HG03159 (cell line): ENCODE results near the gene DOCK4.

ENCODE experiments used
- ATAC-seq: cut with Tn5 transposase; IDR thresholded peaks from one replicate; pipeline ENCODE4 v1.9.1; 2021; ENCODE audit warnings: mild to moderate bottlenecking, moderate library complexity; ENCODE audit not compliant: unreplicated experiment

DOCK4 gene

GRCh38 chr7:111872450-111873325, 333.5 kb downstream of the DOCK4 start:
- no peak for ATAC-seq

- no peak for ATAC-seq
Measured at GRCh38 chr7:111871283-111871682, 334.9 kb downstream of the DOCK4 start.

GRCh38 chr7:111869280-111869679, 336.9 kb downstream of the DOCK4 start:
- ATAC-seq: no peak

GRCh38 chr7:111867348-111867931, 338.8 kb downstream of the DOCK4 start:
- no peak for ATAC-seq

DNA sequence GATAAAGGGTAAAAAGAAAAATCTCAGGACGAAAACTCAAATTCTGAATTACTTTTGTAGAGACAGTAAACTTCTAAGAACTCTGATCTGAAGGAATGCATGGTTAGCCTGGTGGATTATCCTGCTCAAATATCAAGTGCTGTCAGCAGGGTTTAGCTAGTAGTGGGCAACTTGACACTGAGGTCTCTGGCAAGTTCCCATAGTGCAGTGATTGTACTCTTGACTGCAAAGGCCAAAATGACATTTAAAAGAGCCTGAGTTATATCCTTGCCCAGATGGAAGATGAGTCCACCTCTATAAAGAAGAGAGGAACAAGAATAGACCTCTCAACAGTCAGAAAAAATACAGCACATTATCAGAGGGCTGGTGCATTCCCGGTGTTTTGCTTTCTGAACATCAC, 339.4 kb downstream of the DOCK4 start:
- ATAC-seq: no peak

- ATAC-seq: no peak
Measured at GRCh38 chr7:111865430-111865829, 340.8 kb downstream of the DOCK4 start.

GRCh38 chr7:111864291-111864976, 341.8 kb downstream of the DOCK4 start:
- ATAC-seq: no peak

DNA sequence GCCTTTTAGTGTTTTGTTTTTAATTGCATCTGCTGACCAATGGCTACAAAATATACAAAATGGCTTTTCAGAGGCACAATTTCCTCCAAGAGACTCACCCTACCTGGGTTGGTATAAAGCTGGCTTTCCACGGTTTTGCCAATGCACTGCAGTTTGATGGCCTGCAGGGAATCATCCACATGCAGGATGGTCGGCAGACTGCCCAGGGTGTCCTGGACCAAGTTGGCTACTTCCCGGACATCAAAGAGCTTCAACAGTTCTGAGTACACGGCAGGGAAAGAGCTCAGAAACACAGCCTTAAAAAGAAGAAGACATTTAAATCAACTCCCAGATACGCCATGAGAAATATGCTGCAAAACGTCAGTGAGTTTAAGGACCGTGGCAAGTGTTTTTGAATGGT, 342.9 kb downstream of the DOCK4 start:
- no peak for ATAC-seq

GRCh38 chr7:111860248-111860647, 346.0 kb downstream of the DOCK4 start:
- ATAC-seq: no peak

GRCh38 chr7:111858331-111858730, 347.9 kb downstream of the DOCK4 start:
- ATAC-seq: no peak

DNA sequence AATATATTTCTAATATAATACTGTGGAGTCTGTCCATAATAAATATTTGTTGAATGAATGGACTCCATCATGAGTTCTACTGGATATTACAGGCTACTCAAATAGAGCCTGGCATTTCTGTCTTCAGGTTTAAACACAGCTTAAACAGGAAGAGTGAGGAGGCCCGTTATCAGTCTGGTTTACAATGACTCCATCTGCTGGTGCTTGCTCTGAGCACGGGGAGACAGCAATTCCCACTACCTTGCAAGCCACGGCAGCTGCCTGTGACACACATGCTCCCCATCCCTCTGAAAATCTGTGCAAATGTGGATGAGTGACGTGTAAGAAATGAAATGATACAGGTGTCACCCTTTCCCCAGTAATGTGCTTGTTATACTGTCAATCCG, 350.4 kb downstream of the DOCK4 start:
- no peak for ATAC-seq

- peak; percentile 83 for ATAC-seq
Measured at GRCh38 chr7:111855161-111855841, 350.9 kb downstream of the DOCK4 start.

GRCh38 chr7:111853201-111853990, 352.8 kb downstream of the DOCK4 start:
- ATAC-seq: no peak

- no peak for ATAC-seq
Measured at GRCh38 chr7:111852081-111852480, 354.1 kb downstream of the DOCK4 start.

DNA sequence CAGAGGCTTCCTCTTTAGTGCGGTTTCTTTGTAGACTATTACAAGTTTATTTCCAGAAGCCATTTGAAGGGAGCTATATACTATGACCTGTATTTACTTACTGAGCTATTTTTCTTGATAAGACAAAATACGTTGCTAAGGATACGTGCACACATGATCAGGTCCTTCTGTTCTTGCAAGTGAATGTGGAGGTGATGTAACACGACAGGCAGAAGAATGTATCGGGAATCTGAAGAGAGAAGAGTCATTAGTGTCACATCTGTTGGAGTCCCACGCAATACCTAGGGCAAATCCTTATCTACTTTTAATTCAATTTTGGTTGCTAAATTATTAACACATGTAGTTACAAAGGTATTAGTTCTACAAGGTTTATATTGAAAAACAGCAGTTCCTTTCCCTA, 359.3 kb downstream of the DOCK4 start:
- no peak for ATAC-seq

DNA sequence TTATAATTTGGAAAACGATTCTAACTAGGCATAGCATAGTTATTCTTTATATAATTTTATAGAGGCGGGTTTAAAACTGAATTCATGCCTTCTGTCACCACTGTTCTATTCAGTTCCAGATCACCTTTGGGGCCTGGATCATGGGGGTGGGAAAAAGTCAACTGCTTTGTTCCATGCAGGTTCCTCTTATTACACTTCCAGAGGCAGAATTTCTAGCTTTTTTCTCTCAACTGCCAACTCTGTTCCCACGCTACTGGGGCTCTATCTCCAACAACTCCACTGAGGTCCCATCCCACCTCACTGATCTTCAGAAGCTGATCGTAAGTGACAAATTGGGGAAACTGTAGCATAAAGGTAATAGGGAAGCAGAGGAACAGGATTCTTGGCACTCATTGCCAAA, 360.3 kb downstream of the DOCK4 start:
- no peak for ATAC-seq

GRCh38 chr7:111844904-111845671, 361.1 kb downstream of the DOCK4 start:
- ATAC-seq: no peak

DNA sequence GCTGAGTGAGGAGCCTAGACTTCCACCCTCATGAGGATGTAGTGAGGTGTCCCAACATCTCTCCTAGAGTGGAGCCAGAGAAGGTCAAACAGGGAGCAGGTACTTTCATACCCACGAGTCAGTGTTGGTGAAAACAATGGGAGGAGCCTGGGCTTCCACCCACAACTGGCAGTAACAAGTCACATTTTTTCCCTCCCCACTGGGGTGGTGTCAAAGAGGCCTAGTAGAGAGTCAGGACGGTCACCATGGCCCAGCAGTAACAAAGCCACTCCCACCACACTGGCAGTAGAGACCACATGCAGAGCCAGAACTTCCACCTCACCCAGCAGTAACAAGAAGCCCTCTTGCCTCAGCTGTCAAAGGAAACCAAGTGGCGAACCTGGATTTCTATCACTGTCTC, 363.7 kb downstream of the DOCK4 start:
- no peak for ATAC-seq

GRCh38 chr7:111841596-111842205, 364.5 kb downstream of the DOCK4 start:
- no peak for ATAC-seq
